A673 (cell line): ENCODE measurements around the gene PIK3R1. TPM values are rescaled to one million over a fixed set of nuclear protein-coding genes. Genes with fewer than 3 reads are reported as not detected.

ENCODE experiments used
- BruUV-seq: library from RNA; stranded (reverse); fragments of 400-500 nt; replicated peaks from 2 replicates; lab custom pipeline; 2021; lab: Mats Ljungman, UMichigan
- CTCF ChIA-PET: fragments of 300-600 bp; sonication (Branson Sonifier 250); formaldehyde crosslinking; loops from one replicate; lab custom pipeline; 2022; ENCODE audit warnings: antibody characterized with exemption; lab: Charles Lee
- POLR2A ChIA-PET: fragments of 300-600 bp; sonication (Branson Sonifier 250); formaldehyde crosslinking; loops from one replicate; lab custom pipeline; 2022; ENCODE audit warnings: antibody characterized with exemption; ENCODE audit not compliant: low non-redundant PET; lab: Charles Lee
- DNase-seq: peaks from one replicate; pipeline ENCODE4 v3.0.0-alpha.2; 2015; ENCODE audit warnings: low spot score
- H3K27ac ChIP-seq: fragments of 200-600 bp; sonication (generic); 2 replicates; pipeline ENCODE4 v1.5.1; 2016; ENCODE audit warnings: mixed run types, low read depth, mild to moderate bottlenecking, mixed read lengths, antibody characterized with exemption, low read length; ENCODE audit not compliant: poor library complexity, severe bottlenecking
- H3K27me3 ChIP-seq: fragments of 200-600 bp; sonication (generic); replicated peaks from 2 replicates; pipeline ENCODE4 v1.6.1; 2017; ENCODE audit warnings: mixed run types, low read depth, mild to moderate bottlenecking, mixed read lengths, antibody characterized with exemption, low read length; ENCODE audit not compliant: insufficient read depth, poor library complexity
- H3K36me3 ChIP-seq: fragments of 200-600 bp; sonication (generic); 2 replicates; pipeline ENCODE4 v1.6.1; 2016; ENCODE audit warnings: mixed run types, mild to moderate bottlenecking, mixed read lengths, antibody characterized with exemption, low read length; ENCODE audit not compliant: insufficient read depth, poor library complexity, severe bottlenecking
- H3K4me1 ChIP-seq: fragments of 200-600 bp; sonication (generic); 2 replicates; pipeline ENCODE4 v1.6.1; 2017; ENCODE audit warnings: mixed run types, mild to moderate bottlenecking, mixed read lengths, antibody characterized with exemption, low read length; ENCODE audit not compliant: insufficient read depth, poor library complexity, severe bottlenecking
- H3K4me3 ChIP-seq: fragments of 200-600 bp; sonication (generic); 2 replicates; pipeline ENCODE4 v1.5.1; 2016; ENCODE audit warnings: low read depth, mixed run types, mild to moderate bottlenecking, mixed read lengths, low read length; ENCODE audit not compliant: poor library complexity, severe bottlenecking
- H3K9me3 ChIP-seq: fragments of 200-600 bp; sonication (generic); 2 replicates; pipeline ENCODE4 v1.6.1; 2016; ENCODE audit warnings: mixed run types, low read depth, mild to moderate bottlenecking, mixed read lengths, antibody characterized with exemption, low read length; ENCODE audit not compliant: poor library complexity, severe bottlenecking
- EZH2 ChIP-seq: fragments of 200-600 bp; sonication (generic); IDR thresholded peaks from 2 replicates; pipeline ENCODE4 v1.6.1; 2017; ENCODE audit warnings: borderline replicate concordance, low read depth, mild to moderate bottlenecking, mixed read lengths, antibody characterized with exemption, low read length; ENCODE audit not compliant: poor library complexity, severe bottlenecking
- intact Hi-C: fragments of 100-400 bp; cut with micrococcal nuclease; formaldehyde crosslinking; loops from one replicate; pipeline ENCODE4 v1.10.0; 2022; ENCODE audit not compliant: unreplicated experiment
- total RNA-seq: library from RNA; stranded (reverse); gene quantifications from 2 replicates; pipeline ENCODE4 v1.2.3, GENCODE V29; 2021
- TF ChIP-seq, protein P1 (sequence below): fragments of 300-800, 200-600 bp; sonication (generic); conservative IDR thresholded peaks from 2 replicates; pipeline ENCODE4 v1.5.1; 2017; ENCODE audit warnings: low read depth, mild to moderate bottlenecking, antibody characterized with exemption, low read length, moderate library complexity, mixed read lengths

PIK3R1 gene
- total RNA-seq, 1 experiment from 2014 or later, result 57.9 TPM

DNA sequence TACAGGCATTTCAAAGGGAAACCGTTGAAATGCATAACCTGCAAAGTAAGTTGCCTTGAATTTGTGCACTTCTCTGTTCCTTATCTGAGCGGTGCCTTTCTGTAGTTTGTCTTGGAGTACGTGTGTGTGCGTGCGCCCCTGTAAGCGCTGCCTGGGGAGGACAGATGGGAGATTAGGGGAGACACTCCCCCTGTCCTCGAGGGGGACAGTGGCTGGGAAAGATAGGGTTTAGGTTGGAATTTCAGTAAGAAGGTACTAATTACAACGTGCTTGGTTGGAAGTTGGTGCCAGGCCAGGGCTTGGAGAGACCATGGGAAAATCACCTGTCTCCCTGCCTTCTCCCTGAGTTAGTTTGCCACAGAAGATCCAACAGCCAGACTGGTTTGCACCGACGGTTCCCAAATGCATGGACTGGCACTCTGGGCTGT is 73.2 kb downstream of the PIK3R1 start:
- Histone ChIP-seq H3K27ac (peak overlapping the region; percentile 80), H3K27me3 (no peaks in the 10 kb centered on the region), H3K4me3 (peak overlapping the region; percentile 59), H3K36me3 (peaks cover 14% of the 10 kb centered on the region), H3K9me3 (no peaks in the 10 kb centered on the region), H3K4me1 (peaks cover 61% of the 10 kb centered on the region)
- BruUV-seq, result no TSS peak
- ChIA-PET CTCF (interaction anchor here (1.2 kb wide), 1 partner anchor 172 kb away, joined by 3 read pairs; no protein-coding TSS in a partner anchor), POLR2A (interaction anchor here (0.6 kb wide), 1 partner anchor 160 kb away, joined by 6 read pairs; no protein-coding TSS in a partner anchor)
- DNase-seq, result no peak
- TF ChIP-seq, protein P1, sequence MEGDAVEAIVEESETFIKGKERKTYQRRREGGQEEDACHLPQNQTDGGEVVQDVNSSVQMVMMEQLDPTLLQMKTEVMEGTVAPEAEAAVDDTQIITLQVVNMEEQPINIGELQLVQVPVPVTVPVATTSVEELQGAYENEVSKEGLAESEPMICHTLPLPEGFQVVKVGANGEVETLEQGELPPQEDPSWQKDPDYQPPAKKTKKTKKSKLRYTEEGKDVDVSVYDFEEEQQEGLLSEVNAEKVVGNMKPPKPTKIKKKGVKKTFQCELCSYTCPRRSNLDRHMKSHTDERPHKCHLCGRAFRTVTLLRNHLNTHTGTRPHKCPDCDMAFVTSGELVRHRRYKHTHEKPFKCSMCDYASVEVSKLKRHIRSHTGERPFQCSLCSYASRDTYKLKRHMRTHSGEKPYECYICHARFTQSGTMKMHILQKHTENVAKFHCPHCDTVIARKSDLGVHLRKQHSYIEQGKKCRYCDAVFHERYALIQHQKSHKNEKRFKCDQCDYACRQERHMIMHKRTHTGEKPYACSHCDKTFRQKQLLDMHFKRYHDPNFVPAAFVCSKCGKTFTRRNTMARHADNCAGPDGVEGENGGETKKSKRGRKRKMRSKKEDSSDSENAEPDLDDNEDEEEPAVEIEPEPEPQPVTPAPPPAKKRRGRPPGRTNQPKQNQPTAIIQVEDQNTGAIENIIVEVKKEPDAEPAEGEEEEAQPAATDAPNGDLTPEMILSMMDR, result no peak
- TF ChIP-seq EZH2, result no peak
- intact Hi-C loops, result loop anchor here (5.0 kb wide), 2 partner anchors 374 to 719 kb away; no protein-coding TSS in a partner anchor

DNA sequence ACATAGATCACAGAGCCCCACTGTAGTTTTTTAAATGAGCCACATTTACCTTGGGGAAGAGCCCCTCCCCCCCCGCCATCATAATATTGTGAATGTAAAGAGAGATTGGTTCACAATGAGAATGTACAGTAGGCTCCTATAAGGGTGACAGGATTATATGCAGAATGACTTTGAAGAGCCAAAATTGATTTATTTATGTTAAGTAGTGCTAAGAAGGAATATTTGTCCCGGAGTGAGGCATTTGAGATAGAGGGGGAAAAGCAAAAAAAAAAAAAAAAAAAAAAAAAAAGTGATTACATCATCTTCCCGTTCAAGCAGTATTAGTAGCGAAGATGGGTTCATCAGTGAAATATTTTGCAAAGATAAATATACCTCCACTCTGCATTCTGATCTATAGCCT is 73.9 kb downstream of the PIK3R1 start:
- ChIA-PET POLR2A (interaction anchor here (1.0 kb wide), 1 partner anchor 15 kb away, joined by 3 read pairs; no protein-coding TSS in a partner anchor), CTCF (no interaction called here)
- Histone ChIP-seq H3K36me3 (peaks cover 22% of the 10 kb centered on the region), H3K4me3 (peak overlapping the region; percentile 59), H3K27me3 (no peaks in the 10 kb centered on the region), H3K4me1 (peaks cover 61% of the 10 kb centered on the region), H3K9me3 (no peaks in the 10 kb centered on the region), H3K27ac (peak overlapping the region; percentile 80)
- no peak for DNase-seq
- intact Hi-C loops, result loop anchor here (5.0 kb wide), 2 partner anchors 373 to 718 kb away; no protein-coding TSS in a partner anchor
- no TSS peak for BruUV-seq
- TF ChIP-seq EZH2, result no peak
- TF ChIP-seq, protein P1, result no peak

DNA sequence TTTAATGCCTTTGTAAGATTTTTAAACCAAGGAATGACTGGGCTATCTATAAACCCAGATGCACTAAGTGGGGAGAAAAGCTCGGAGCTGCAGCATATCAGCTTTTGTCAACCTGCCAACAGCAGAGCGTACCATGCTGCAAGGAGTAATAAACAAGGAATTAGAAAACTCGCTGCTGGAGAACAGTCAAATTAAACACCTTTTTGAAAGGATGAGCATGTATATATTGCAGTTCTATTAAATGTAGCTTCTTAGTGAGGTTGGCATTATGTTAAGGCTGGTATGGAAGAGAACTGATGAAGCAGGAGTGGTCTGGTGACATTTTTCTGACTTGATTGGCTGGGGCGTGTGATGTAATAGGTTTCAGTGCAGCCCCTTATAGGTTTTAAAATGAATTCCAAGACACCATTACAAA is 74.7 kb downstream of the PIK3R1 start:
- TF ChIP-seq EZH2, result no peak
- TF ChIP-seq, protein P1, result no peak
- peak overlapping the region; percentile 59 for H3K4me3 ChIP-seq
- peaks cover 26% of the 10 kb centered on the region for H3K36me3 ChIP-seq
- peak; percentile 68 for DNase-seq
- no TSS peak for BruUV-seq
- peaks cover 61% of the 10 kb centered on the region for H3K4me1 ChIP-seq
- peak overlapping the region; percentile 80 for H3K27ac ChIP-seq
- H3K27me3 ChIP-seq, result no peaks in the 10 kb centered on the region
- H3K9me3 ChIP-seq, result no peaks in the 10 kb centered on the region
- intact Hi-C loops, result no loop called here
- ChIA-PET POLR2A (interaction anchor here (0.6 to 1.0 kb wide), 2 partner anchors 14 to 753 kb away, joined by 3 to 4 read pairs; no protein-coding TSS in a partner anchor), CTCF (no interaction called here)
